Measurements from ENCODE around the gene ETV3L.
A peak's percentile ranks its signal among the peaks of the same experiment; 100 is the strongest.

Gene ETV3L

DNA sequence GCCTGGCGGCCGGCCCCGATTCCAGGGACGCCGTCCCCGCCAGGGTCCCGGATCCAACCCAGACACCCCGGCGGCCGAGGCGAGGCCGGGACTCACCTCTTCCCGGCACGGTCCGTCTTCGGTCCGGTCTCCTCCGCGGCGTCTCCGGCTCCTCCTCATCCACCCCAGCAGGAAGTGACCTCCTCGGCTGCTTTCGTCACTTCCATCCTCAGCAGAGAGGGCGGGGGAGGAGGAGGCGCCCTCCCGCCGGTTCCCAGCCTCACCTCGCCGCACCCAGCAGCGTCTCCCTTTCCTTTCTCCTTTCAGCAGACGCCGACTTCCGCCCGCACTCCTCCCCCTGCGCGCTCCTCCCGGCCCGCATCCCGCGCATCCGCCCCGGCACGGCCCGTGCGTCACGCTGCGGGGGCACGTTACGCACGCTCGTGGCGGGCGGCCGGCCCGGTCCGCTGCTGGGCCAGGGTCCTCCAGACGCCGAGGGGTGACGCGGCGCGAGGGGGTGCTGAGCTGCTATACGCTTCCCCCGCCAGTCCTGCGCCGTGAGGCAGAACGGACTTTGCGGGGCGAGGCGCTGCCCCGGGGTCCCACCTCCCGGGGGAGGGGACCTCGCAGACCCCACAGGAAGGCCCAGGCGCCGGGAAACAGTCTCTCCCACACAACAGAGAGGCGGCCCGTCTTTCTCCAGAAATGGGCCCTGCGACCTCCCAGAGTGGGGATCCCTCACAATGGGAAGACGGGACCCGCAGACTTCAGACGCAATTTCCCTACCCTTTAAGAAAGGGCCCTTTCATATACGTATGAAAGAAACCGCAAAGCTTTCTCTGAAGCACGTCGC is 38.8 kb upstream of the ETV3L start, which contains the start of gene ETV3:
ETV3 (minus strand) TSS at position 176 of the 832 bp plus-strand sequence. CDS start 2,043 bp downstream, outside the sequence.
- H3K4me1 ChIP-seq (ENCODE audit: control insufficient read depth, insufficient read depth, low read length) = peaks cover 10% of the 10 kb centered on the region
- peak within 1 kb of the TSS; percentile 94 for H3K27ac ChIP-seq (ENCODE audit: low read depth, low read length)
- peak within 1 kb of the TSS; percentile 98 for H3K4me3 ChIP-seq (ENCODE audit: low read length)
- H3K27me3 ChIP-seq (ENCODE audit: control insufficient read depth, insufficient read depth, low read length) = no peaks in the 10 kb centered on the region
- peaks cover 19% of the 10 kb centered on the region for H3K36me3 ChIP-seq (ENCODE audit: control insufficient read depth, insufficient read depth, low read length)
- peak within 1 kb of the TSS; percentile 82 for H3K9ac ChIP-seq (ENCODE audit: low read length)

DNA sequence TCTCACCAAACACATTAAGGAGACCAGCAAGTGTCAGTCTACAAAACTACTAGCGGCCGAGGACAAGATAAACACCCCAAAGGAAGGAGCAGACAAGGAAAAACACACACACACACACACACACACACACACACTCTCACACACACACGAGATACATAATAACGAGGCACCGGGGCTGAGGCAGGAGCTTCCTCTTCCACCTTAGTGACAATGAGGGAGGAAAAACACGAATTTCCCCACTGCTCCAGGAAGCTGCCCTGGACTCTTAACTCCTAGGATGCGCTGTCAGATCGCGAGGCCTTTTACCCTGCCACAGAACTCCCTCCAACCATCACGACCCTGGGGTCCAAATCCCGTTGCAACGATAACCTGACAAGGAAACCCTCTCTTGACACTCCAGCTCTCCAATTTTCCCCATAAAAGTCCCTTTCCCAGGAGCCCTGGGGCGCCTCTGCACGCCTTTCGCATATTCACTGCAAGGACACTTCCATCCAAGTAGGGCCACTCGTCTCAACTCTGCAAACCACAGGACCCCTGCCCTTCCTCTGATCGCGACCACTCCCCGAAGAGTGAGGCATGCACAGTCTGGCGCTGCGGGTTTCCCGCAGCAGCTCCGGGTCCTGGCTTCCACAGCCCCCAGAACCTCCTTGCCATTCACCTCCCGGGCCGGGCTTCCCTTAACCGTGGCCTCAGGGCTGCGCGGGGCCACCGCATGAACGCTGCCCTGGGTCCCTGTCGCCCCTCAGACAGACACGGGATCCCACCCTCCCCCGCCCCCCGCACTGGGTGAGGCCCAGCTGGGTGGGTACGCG is 38.0 kb upstream of the ETV3L start:
- Histone ChIP-seq H3K9ac (ENCODE audit: low read length) (peak overlapping the region; percentile 82), H3K27me3 (ENCODE audit: control insufficient read depth, insufficient read depth, low read length) (no peaks in the 10 kb centered on the region), H3K36me3 (ENCODE audit: control insufficient read depth, insufficient read depth, low read length) (peaks cover 19% of the 10 kb centered on the region), H3K4me3 (ENCODE audit: low read length) (peak overlapping the region; percentile 98), H3K27ac (ENCODE audit: low read depth, low read length) (peak overlapping the region; percentile 94), H3K4me1 (ENCODE audit: control insufficient read depth, insufficient read depth, low read length) (peaks cover 10% of the 10 kb centered on the region)

DNA sequence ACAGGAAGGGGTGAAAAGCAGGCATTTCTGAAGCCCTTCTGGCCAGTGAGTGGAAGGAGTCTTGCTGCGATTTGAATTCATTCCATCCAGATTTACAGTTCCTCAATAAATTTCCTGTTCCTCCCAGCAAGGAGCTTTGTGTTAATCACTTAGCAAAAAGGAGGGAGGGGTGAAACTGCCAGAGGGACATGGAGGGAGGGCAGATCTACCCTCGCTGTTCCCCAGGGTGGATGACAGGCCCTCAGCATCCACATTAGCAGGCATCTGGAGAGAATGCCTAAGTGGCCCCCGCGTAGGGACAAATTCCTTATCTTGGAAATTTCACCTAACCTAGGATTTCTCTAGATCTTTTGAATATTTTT is 37.4 kb upstream of the ETV3L start:
- Histone ChIP-seq H3K27me3 (ENCODE audit: control insufficient read depth, insufficient read depth, low read length) (no peaks in the 10 kb centered on the region), H3K9ac (ENCODE audit: low read length) (peak overlapping the region; percentile 57), H3K4me3 (ENCODE audit: low read length) (peak overlapping the region; percentile 98), H3K27ac (ENCODE audit: low read depth, low read length) (no peak overlapping the region), H3K36me3 (ENCODE audit: control insufficient read depth, insufficient read depth, low read length) (peaks cover 19% of the 10 kb centered on the region), H3K4me1 (ENCODE audit: control insufficient read depth, insufficient read depth, low read length) (peaks cover 10% of the 10 kb centered on the region)

DNA sequence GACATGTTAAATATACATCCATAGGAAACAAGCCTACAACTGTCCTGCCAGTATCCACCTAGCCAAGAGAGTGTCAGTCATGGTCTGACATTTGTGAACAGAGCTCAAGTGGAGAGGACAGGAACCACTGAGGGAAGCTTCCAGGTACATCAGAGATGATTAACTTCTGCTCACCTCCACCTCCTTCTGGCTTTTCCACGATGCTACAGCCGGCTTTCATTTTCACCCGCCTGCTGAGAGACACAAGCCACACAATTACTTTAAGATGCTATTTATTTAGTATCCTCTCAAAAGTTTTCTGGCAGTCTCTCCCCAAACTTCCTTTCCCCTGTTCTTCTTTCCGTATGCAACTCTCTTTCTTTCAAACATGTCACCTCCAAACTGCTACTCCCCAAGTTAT is 36.5 kb upstream of the ETV3L start:
- H3K36me3 ChIP-seq (ENCODE audit: control insufficient read depth, insufficient read depth, low read length) = peaks cover 19% of the 10 kb centered on the region
- H3K9ac ChIP-seq (ENCODE audit: low read length) = no peak overlapping the region
- H3K27ac ChIP-seq (ENCODE audit: low read depth, low read length) = no peak overlapping the region
- no peaks in the 10 kb centered on the region for H3K27me3 ChIP-seq (ENCODE audit: control insufficient read depth, insufficient read depth, low read length)
- peaks cover 10% of the 10 kb centered on the region for H3K4me1 ChIP-seq (ENCODE audit: control insufficient read depth, insufficient read depth, low read length)
- H3K4me3 ChIP-seq (ENCODE audit: low read length) = no peak overlapping the region

DNA sequence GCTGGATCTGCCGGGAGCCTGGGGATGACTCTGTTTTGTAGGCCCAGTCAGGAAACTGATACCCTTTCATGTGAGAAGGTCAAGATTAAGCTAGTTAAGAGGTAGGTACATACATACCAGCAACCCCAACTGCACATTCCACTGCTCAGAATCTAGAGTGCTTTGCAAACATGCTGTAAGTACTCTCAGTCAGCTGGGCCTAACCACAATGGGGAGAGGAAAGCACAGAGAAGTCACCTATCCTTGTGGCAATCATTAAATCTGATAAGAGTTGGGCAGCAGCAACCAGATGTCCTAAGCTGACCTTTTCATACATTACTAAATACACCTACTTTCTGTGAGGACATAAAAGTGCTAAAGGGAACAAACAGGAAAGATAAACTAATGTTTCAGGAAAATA is 36.0 kb upstream of the ETV3L start:
- no peak overlapping the region for H3K4me3 ChIP-seq (ENCODE audit: low read length)
- H3K27ac ChIP-seq (ENCODE audit: low read depth, low read length) = no peak overlapping the region
- no peaks in the 10 kb centered on the region for H3K27me3 ChIP-seq (ENCODE audit: control insufficient read depth, insufficient read depth, low read length)
- no peak overlapping the region for H3K9ac ChIP-seq (ENCODE audit: low read length)
- H3K4me1 ChIP-seq (ENCODE audit: control insufficient read depth, insufficient read depth, low read length) = peaks cover 10% of the 10 kb centered on the region
- H3K36me3 ChIP-seq (ENCODE audit: control insufficient read depth, insufficient read depth, low read length) = peaks cover 19% of the 10 kb centered on the region

DNA sequence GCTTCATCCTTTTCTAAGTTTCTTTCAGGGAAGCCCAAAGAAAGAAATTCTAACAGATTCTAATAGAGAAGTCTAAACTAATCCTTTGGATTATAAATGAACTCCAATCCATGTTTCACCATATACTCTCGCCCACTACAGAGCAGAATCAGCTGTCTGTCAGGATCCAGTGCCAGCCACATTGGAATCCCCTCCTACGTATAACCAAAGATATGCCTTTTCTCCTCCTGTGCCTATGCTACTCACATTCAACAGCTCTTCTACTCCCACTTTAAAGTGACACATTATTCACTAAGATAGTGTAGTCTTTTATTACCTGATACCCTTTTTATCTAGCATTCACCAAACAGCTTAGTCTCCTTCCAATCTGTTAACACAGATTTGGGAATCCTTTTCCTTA is 35.5 kb upstream of the ETV3L start:
- H3K36me3 ChIP-seq (ENCODE audit: control insufficient read depth, insufficient read depth, low read length) = peaks cover 23% of the 10 kb centered on the region
- H3K27ac ChIP-seq (ENCODE audit: low read depth, low read length) = no peak overlapping the region
- no peak overlapping the region for H3K9ac ChIP-seq (ENCODE audit: low read length)
- H3K4me1 ChIP-seq (ENCODE audit: control insufficient read depth, insufficient read depth, low read length) = peaks cover 10% of the 10 kb centered on the region
- H3K4me3 ChIP-seq (ENCODE audit: low read length) = no peak overlapping the region
- no peaks in the 10 kb centered on the region for H3K27me3 ChIP-seq (ENCODE audit: control insufficient read depth, insufficient read depth, low read length)

DNA sequence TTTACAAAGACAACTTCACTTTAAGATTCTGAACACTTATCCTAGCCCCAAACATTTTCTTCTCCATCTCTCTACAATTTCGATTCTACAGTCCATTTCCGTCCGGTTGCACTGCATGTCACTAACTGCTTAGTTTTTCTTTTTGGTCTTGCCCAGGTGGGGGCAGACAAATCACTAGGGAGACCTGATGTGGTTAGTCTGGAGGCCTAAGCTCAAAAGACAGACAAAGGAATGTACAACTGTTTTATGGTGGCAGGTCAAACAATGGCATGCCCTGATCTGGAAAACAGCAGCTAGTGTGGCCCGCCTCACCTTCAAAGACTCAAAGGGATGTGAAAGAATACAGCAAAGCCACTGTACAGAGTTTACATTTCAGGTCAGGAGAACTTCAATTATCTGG is 34.8 kb upstream of the ETV3L start:
- Histone ChIP-seq H3K9ac (ENCODE audit: low read length) (no peak overlapping the region), H3K36me3 (ENCODE audit: control insufficient read depth, insufficient read depth, low read length) (peaks cover 24% of the 10 kb centered on the region), H3K4me1 (ENCODE audit: control insufficient read depth, insufficient read depth, low read length) (peaks cover 10% of the 10 kb centered on the region)

DNA sequence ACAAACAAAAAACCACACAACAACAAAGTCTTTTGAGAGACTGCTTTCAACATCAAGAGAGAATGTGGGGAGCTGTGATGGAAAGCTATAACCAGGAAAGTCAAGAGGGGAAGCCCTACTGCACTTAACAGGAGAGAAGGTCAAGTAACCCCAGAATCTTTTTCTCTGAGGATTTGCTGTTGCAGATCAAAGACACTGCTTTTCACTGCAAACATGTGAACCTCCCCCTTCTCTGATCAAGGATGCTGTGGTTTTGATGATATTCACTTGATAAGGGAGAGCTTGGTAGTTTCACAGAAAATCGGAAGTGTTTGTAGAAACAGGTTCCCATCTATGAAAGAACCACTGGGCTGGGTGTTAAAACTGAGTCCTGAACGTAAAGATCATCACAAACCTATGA is 33.8 kb upstream of the ETV3L start:
- H3K36me3 ChIP-seq (ENCODE audit: control insufficient read depth, insufficient read depth, low read length) = peaks cover 24% of the 10 kb centered on the region

More for the DNA sequence above, 34.8 kb upstream of the ETV3L start:
- Histone ChIP-seq H3K4me3 (ENCODE audit: low read length) (no peak overlapping the region), H3K27me3 (ENCODE audit: control insufficient read depth, insufficient read depth, low read length) (no peaks in the 10 kb centered on the region), H3K27ac (ENCODE audit: low read depth, low read length) (no peak overlapping the region)

DNA sequence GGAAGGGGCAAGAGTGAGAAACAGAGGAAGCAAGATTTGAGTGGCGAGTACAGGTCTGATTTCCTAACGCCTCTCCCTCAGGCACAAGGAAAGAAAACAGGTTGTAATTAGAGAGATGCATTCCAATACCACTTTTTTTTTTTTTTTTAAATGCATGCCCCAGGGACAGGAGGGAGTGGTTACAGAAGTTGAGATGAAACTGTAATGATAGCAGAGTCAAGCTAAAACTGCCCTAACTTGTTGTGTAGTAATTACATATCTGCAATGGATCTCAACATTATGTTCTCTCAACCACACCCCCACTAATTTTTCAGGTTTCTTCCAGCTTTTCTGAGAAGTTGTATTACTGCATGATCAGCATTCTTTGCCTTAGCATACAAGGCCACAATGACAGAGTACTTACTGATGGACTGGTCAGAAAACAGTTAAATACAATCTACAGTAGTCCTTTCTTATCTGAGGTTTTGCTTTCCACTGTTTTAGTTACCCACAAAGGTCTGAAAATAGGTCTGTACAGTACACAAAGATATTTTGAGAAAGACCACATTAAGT is 33.1 kb upstream of the ETV3L start:
- H3K27me3 ChIP-seq (ENCODE audit: control insufficient read depth, insufficient read depth, low read length) = no peaks in the 10 kb centered on the region
- H3K9ac ChIP-seq (ENCODE audit: low read length) = no peak overlapping the region
- H3K36me3 ChIP-seq (ENCODE audit: control insufficient read depth, insufficient read depth, low read length) = peaks cover 29% of the 10 kb centered on the region
- H3K4me3 ChIP-seq (ENCODE audit: low read length) = no peak overlapping the region
- peaks cover 10% of the 10 kb centered on the region for H3K4me1 ChIP-seq (ENCODE audit: control insufficient read depth, insufficient read depth, low read length)
- no peak overlapping the region for H3K27ac ChIP-seq (ENCODE audit: low read depth, low read length)

More for the DNA sequence above, 33.8 kb upstream of the ETV3L start:
- Histone ChIP-seq H3K27me3 (ENCODE audit: control insufficient read depth, insufficient read depth, low read length) (no peaks in the 10 kb centered on the region), H3K27ac (ENCODE audit: low read depth, low read length) (no peak overlapping the region), H3K4me3 (ENCODE audit: low read length) (no peak overlapping the region), H3K4me1 (ENCODE audit: control insufficient read depth, insufficient read depth, low read length) (peaks cover 10% of the 10 kb centered on the region), H3K9ac (ENCODE audit: low read length) (no peak overlapping the region)

DNA sequence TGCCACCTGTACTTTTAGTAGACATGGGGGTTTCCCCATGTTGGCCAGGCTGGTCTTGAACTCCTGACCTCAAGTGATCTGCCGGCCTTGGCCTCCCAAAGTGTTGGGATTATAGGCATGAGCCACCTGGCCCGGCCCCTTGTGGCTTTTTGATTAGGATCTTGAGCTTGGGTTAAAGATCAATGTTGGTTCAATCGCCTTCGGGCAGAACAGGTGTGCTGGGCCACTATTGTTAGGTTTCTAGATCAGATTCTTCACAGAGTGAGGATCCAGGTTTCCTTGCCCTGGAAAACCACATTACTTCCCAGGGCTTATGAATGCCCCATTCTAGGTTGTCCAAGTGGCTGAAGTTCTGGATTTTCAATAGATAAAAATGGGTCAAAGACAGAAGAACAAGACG is 32.5 kb upstream of the ETV3L start:
- peaks cover 29% of the 10 kb centered on the region for H3K36me3 ChIP-seq (ENCODE audit: control insufficient read depth, insufficient read depth, low read length)
- H3K27me3 ChIP-seq (ENCODE audit: control insufficient read depth, insufficient read depth, low read length) = no peaks in the 10 kb centered on the region
- H3K4me3 ChIP-seq (ENCODE audit: low read length) = no peak overlapping the region
- peaks cover 8% of the 10 kb centered on the region for H3K4me1 ChIP-seq (ENCODE audit: control insufficient read depth, insufficient read depth, low read length)
- H3K9ac ChIP-seq (ENCODE audit: low read length) = no peak overlapping the region
- no peak overlapping the region for H3K27ac ChIP-seq (ENCODE audit: low read depth, low read length)

DNA sequence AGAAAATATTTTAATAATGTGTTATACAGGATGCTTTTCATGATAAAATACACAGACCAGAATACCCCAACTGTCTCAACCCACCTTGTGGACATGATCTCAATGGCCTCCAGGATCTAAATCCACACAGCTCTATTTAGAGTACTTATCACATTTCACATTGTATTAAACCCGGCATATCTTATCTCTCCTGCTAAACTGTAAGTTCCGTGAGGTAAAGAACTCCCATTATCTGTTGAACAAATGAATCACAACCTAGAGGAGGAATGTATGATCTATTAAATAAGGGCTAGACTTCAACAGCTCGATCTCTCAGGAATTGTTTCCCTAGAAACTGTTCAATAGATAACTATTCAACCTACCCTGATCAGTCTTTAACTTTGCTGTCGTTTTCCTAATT is 31.7 kb upstream of the ETV3L start:
- Histone ChIP-seq H3K4me1 (ENCODE audit: control insufficient read depth, insufficient read depth, low read length) (peaks cover 2% of the 10 kb centered on the region), H3K27ac (ENCODE audit: low read depth, low read length) (no peak overlapping the region), H3K36me3 (ENCODE audit: control insufficient read depth, insufficient read depth, low read length) (peaks cover 29% of the 10 kb centered on the region), H3K9ac (ENCODE audit: low read length) (no peak overlapping the region), H3K27me3 (ENCODE audit: control insufficient read depth, insufficient read depth, low read length) (no peaks in the 10 kb centered on the region), H3K4me3 (ENCODE audit: low read length) (no peak overlapping the region)

DNA sequence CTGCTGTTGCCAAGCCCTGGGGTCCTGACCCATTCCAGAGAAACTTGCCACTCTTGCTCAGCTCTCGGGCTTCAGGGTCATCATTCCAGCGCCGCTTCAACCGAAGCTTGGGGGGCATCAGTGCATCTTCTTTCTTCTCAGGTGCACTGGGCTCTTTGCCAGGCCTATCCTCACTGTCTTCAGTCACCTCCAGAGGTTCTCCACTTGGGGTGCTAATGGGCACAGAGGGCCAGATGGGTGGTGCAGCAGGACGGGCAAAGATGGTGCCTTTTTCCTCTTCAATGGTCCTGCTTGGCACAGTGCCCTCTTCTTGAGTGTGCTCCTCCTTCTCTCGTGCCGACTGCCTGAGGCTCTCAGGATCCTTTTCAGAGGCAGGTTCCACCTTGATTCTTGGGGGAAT is 25.2 kb upstream of the ETV3L start:
- H3K9ac ChIP-seq (ENCODE audit: low read length) = no peak overlapping the region

More for the DNA sequence above, 25.2 kb upstream of the ETV3L start:
- Histone ChIP-seq H3K4me1 (ENCODE audit: control insufficient read depth, insufficient read depth, low read length) (no peaks in the 10 kb centered on the region), H3K27me3 (ENCODE audit: control insufficient read depth, insufficient read depth, low read length) (no peaks in the 10 kb centered on the region), H3K4me3 (ENCODE audit: low read length) (no peak overlapping the region), H3K27ac (ENCODE audit: low read depth, low read length) (no peak overlapping the region), H3K36me3 (ENCODE audit: control insufficient read depth, insufficient read depth, low read length) (peaks cover 17% of the 10 kb centered on the region)

Data from rectal smooth muscle tissue (tissue), 1 donor.